ENCODE data around the gene IGSF9B.

The IGSF9B gene

DNA sequence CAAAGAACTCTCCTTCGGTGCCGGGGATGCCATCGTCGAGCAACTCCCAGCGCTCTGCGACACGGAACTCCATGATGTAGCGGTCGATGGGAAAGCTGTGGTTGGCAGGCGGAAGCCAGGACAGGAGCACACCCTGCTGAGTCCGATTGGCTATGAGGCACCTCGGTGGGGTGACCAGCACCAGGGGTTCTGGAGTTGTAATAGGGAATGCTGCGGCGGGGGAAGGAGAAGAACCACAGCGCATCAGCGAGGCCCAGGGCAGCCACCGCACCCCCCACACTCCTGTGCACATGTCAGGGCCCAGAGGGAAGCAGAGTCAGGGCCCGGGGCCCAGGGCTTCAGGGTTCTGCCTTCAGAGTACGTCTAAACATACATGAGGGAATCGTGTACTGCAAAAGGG lies 31.0 kb downstream of the IGSF9B start:
- DNase-seq (ENCODE audit: low spot score): no peak
- in situ Hi-C loops (cut with MboI; ENCODE audit: low sequenced_read_pairs, unreplicated experiment): loop anchor here (10.0 kb wide), 1 partner anchor 219 kb away; no protein-coding TSS in a partner anchor
- TF ChIP-seq, protein P1, sequence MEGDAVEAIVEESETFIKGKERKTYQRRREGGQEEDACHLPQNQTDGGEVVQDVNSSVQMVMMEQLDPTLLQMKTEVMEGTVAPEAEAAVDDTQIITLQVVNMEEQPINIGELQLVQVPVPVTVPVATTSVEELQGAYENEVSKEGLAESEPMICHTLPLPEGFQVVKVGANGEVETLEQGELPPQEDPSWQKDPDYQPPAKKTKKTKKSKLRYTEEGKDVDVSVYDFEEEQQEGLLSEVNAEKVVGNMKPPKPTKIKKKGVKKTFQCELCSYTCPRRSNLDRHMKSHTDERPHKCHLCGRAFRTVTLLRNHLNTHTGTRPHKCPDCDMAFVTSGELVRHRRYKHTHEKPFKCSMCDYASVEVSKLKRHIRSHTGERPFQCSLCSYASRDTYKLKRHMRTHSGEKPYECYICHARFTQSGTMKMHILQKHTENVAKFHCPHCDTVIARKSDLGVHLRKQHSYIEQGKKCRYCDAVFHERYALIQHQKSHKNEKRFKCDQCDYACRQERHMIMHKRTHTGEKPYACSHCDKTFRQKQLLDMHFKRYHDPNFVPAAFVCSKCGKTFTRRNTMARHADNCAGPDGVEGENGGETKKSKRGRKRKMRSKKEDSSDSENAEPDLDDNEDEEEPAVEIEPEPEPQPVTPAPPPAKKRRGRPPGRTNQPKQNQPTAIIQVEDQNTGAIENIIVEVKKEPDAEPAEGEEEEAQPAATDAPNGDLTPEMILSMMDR (IDR thresholded peaks at IDR 0.05; ENCODE audit: borderline replicate concordance, control extremely low read depth, extremely low read depth, insufficient read depth, missing control alignments): no peak

DNA sequence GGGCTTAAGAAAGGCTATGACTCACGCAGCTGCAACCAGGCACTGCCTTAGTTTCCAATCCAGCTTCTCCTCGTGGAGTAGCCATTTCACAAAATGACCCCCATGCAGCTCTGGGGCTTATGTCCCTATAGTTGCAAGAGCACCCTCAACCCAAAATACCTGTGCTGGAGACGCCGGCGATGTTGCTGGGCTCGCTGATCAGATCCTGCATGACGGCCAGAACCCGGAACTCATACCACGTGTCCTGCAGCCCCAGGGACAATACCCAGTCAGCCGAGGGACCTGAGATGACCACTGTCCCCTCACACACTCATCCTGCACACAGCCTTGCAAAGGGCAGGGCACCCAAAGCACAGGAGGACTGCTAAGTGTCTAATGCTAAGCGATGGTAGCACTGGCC lies 32.1 kb downstream of the IGSF9B start:
- in situ Hi-C loops (cut with MboI; ENCODE audit: low sequenced_read_pairs, unreplicated experiment): loop anchor here (10.0 kb wide), 1 partner anchor 220 kb away; no protein-coding TSS in a partner anchor
- TF ChIP-seq, protein P1 (IDR thresholded peaks at IDR 0.05; ENCODE audit: borderline replicate concordance, control extremely low read depth, extremely low read depth, insufficient read depth, missing control alignments): no peak
- no peak for DNase-seq (ENCODE audit: low spot score)

DNA sequence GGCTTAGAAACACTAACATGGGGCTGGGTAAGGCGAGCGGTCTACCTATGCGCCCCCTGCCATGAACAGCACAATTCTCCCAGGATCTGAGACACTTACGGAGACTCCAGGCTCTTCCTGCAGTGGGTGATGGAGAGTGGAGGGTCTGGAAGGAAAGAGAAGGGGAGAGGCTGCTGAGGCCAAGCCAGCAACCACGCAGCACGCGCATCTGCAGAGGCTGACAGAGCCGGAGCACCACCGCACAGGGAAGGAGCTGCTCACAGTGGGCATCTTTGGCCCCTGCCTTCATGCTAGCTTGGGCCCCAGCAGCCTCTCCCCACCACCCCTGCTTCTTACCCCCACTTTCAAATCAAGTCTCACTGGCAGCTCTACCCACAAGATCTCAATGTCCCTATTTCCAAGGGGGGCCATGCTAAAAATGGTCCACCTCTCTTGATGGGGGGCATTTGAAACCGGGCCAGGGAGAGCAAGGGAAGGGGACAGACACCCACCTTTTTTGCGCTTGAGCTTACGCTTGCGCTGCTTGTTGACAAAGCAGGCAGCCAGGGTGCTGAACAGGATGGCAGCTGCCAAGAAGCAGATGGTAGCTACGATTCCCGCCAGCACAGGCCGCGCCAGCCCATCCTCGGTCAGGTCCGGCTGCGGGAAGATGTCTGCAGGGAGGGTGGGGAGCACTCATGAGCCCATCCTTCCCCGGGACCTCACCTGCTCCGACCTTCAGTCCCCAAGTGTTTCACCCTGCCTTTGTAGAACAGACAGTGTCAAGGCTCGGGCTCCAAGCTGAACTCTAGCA lies 34.5 kb downstream of the IGSF9B start:
- in situ Hi-C loops (cut with MboI; ENCODE audit: low sequenced_read_pairs, unreplicated experiment): loop anchor here (10.0 kb wide), 1 partner anchor 223 kb away; no protein-coding TSS in a partner anchor
- no peak for DNase-seq (ENCODE audit: low spot score)
- TF ChIP-seq, protein P1 (IDR thresholded peaks at IDR 0.05; ENCODE audit: borderline replicate concordance, control extremely low read depth, extremely low read depth, insufficient read depth, missing control alignments): no peak

DNA sequence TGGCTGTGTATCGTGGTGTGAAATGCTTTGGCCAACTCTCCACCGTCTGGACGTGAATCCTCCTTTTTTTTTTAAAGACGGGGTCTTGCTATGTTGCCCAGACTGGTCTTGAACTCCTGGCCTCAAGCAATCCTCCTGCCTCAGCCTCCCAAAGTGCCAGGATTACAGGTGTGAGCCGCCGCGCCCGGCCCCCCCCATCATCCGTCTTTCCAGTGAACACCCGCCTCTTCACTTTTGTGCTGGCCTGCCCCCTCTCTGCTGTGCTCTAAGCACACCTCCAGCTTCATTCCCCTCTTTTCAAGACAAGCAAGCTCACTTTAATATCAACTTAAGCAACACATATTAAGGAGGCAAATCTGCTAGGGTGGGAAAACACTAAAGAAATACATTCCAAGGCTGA lies 35.3 kb downstream of the IGSF9B start:
- TF ChIP-seq, protein P1 (IDR thresholded peaks at IDR 0.05; ENCODE audit: borderline replicate concordance, control extremely low read depth, extremely low read depth, insufficient read depth, missing control alignments): no peak
- no peak for DNase-seq (ENCODE audit: low spot score)
- in situ Hi-C loops (cut with MboI; ENCODE audit: low sequenced_read_pairs, unreplicated experiment): loop anchor here (10.0 kb wide), 1 partner anchor 223 kb away; no protein-coding TSS in a partner anchor

DNA sequence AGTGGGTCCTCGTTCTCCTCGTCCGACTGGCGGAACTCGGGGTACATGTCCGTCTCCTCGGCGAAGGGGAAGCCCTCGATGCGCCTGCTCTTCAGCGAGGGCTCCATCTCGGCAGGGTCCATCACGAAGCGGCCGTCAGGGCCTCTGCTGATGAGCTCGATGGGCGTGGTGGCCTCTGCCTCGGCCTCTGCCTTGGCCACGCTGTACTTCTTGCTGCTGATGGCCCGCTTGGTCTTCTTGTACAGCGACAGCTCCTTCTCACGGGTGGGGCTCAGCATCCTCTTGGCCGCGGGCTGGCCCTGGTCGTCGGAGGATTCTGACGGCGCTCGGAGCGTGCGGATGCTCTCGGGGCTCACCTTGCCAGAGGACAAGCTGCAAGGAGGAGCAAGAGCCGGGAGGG lies 35.7 kb downstream of the IGSF9B start:
- TF ChIP-seq, protein P1 (IDR thresholded peaks at IDR 0.05; ENCODE audit: borderline replicate concordance, control extremely low read depth, extremely low read depth, insufficient read depth, missing control alignments): no peak
- in situ Hi-C loops (cut with MboI; ENCODE audit: low sequenced_read_pairs, unreplicated experiment): loop anchor here (10.0 kb wide), 1 partner anchor 224 kb away; no protein-coding TSS in a partner anchor
- DNase-seq (ENCODE audit: low spot score): no peak

DNA sequence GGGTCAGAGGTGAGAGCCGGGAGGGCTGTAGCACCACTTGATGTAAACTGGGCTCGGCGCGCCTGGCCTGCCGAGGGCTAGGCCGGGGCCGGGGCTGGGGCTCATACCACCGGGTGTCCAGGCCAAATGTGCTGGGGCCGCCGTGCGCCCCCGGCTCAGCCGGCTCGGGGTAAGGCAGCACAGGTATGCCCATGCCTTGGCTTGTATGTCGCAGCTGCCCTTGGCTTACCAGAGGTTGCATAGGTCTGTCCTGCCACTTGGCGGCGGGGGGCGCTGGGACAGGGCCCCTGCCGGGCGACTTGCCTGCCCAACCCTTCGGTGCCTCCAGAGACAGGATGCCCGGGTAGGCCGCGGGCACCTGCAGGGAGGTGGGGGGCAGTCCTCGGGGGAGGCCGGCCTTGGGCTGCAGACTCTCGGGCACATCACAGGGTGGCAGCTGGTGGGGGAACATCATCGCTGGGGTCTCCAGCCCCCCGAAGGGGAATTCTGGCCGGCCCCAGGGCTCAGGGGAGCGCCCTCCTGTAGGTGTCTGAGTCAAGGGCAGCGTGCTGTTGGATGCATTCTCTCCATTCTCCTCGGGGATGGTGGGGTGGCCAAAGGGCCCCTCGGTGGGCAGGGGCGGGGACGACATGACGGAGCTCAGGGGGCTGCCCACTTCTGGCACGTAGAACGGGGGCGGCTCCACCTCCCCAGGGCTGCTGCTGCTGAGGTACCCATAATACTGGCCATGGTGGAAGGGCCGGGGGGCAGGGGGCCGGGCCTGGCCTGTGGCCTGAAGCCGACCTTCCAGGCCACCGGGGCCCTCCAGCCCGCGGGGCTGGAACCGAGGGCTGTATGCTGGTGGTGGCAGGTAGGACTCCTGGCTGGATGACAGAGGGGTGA lies 36.4 kb downstream of the IGSF9B start:
- no peak for DNase-seq (ENCODE audit: low spot score)
- in situ Hi-C loops (cut with MboI; ENCODE audit: low sequenced_read_pairs, unreplicated experiment): loop anchor here (10.0 kb wide), 1 partner anchor 224 kb away; no protein-coding TSS in a partner anchor
- TF ChIP-seq, protein P1 (IDR thresholded peaks at IDR 0.05; ENCODE audit: borderline replicate concordance, control extremely low read depth, extremely low read depth, insufficient read depth, missing control alignments): no peak

Data from GM13976 (cell line).